ENCODE measurements around the gene FNDC3B. TPM values are rescaled to one million over a fixed set of nuclear protein-coding genes. Genes with fewer than 3 reads are reported as not detected.

FNDC3B gene
- total and polyA plus RNA-seq, 2 of the 8 experiments (the other 6 are each of a cell fraction or from before 2014, with no cell fraction given), result 14.1 to 44.4 TPM

DNA sequence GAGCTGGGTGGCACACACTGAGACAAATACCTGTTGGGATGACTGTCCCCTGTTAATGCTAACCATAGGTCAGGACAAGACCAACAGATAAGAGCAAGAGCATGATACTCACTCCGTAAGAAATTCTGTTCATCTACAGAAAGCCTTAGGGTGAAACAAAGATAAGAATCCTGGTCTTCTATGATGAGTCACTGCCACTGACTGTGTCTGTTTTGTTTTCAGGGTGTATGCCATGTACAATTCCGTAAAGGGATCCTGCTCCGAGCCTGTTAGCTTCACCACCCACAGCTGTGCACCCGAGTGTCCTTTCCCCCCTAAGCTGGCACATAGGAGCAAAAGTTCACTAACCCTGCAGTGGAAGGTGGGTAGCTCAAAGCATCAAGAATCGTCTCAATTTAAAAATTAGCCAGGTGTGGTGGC, 267.8 kb downstream of the FNDC3B start:
- Histone ChIP-seq H2AFZ (ENCODE audit: low read length) (no peak overlapping the region), H3K18ac (ENCODE audit: extremely low read depth, low read length) (no peak overlapping the region), H4K20me1 (replicated peaks in 1 of 2; ENCODE audit: control insufficient read depth in 1 of 2, insufficient read depth in 2 of 2, low read length in 2 of 2) (peaks cover 0 to 2% of the 10 kb centered on the region in 2 experiments), H3K23ac (ENCODE audit: insufficient read length) (no peak overlapping the region), H3K14ac (ENCODE audit: insufficient read length) (no peak overlapping the region), H2BK20ac (ENCODE audit: low read length) (no peak overlapping the region), H3K27ac (ENCODE audit: low read depth, low read length) (no peak overlapping the region), H3K4ac (replicated peaks; ENCODE audit: insufficient read length, low read depth, low read length) (no peak overlapping the region), H3K23me2 (ENCODE audit: low read depth, low read length) (no peaks in the 10 kb centered on the region), H2AK5ac (ENCODE audit: low read depth, low read length) (no peak overlapping the region), H3K9me3 (ENCODE audit: insufficient read depth in 2 of 2, low read depth in 1 of 2, low read length in 1 of 2) (no peaks in the 10 kb centered on the region), H3K4me2 (ENCODE audit: insufficient read depth in 1 of 2, low read depth in 2 of 2, low read length in 2 of 2) (no peak overlapping the region), H2BK5ac (ENCODE audit: low read depth, low read length) (no peak overlapping the region), H4K91ac (replicated peaks; ENCODE audit: insufficient read length, low read length) (no peak overlapping the region), H3K36me3 (ENCODE audit: control insufficient read depth in 2 of 4, insufficient read depth in 4 of 4, low read length in 3 of 4) (peaks cover 2 to 25% (median 11%) of the 10 kb centered on the region in 4 experiments; a peak in 6 of 8 replicates), H4K5ac (ENCODE audit: insufficient read length, low read depth, low read length) (no peak overlapping the region), H3K56ac (replicated peaks; ENCODE audit: insufficient read length, low read depth, low read length) (no peak overlapping the region), H4K8ac (ENCODE audit: extremely low read depth, insufficient read depth, low read length) (no peak overlapping the region), H2BK12ac (ENCODE audit: low read depth, low read length) (no peak overlapping the region), H3K79me2 (ENCODE audit: control insufficient read depth in 1 of 2, insufficient read depth in 2 of 2, low read length in 2 of 2) (no peaks in the 10 kb centered on the region), H2BK120ac (replicated peaks; ENCODE audit: low read depth, low read length) (no peak overlapping the region), H3K4me3 (ENCODE audit: extremely low read depth in 1 of 4, insufficient read depth in 2 of 4, low read depth in 3 of 4, low read length in 4 of 4) (no peak overlapping the region), H3K9ac (replicated peaks in 1 of 4; ENCODE audit: extremely low read depth in 1 of 4, low read depth in 3 of 4, low read length in 3 of 4) (no peak overlapping the region), H2BK15ac (ENCODE audit: low read length) (no peak overlapping the region), H3K4me1 (replicated peaks in 1 of 4; ENCODE audit: control insufficient read depth in 3 of 4, insufficient read depth in 4 of 4, low read length in 3 of 4) (peaks cover 0 to 2% (median 0%) of the 10 kb centered on the region in 4 experiments; a peak in 1 of 7 replicates), H3K27me3 (replicated peaks in 1 of 4; ENCODE audit: control insufficient read depth in 3 of 4, extremely low read depth in 1 of 4, insufficient read depth in 3 of 4, low read length in 3 of 4) (no peaks in the 10 kb centered on the region), H3K79me1 (ENCODE audit: low read depth, low read length) (no peaks in the 10 kb centered on the region)
- DNase-seq (ENCODE audit: low read depth in 1 of 2, low spot score in 2 of 2) (no peak), FAIRE-seq (no peak)
- CTCF ChIA-PET (ENCODE audit: partially characterized antibody), result interaction anchor here (0.8 to 2.0 kb wide), 7 partner anchors 11 to 154 kb away, joined by 3 to 8 read pairs (median 3); no protein-coding TSS in a partner anchor
- WGBS, 2 experiments (ENCODE audit: extremely low coverage in 1 of 2, insufficient coverage in 1 of 2, insufficient read length in 1 of 2, insufficient replicate concordance in 2 of 2, low coverage in 1 of 2, low lambda C conversion rate in 2 of 2, missing lambda C conversion rate in 1 of 2), result 80% methylated on average over 5 of the region's 5 CpGs; no CpG with 5 or more reads in 1 of the 2 experiments
- POLR2A ChIA-PET (ENCODE audit: partially characterized antibody), result no interaction called here
- no peak for TF ChIP-seq KDM5A (IDR thresholded peaks at IDR 0.05; ENCODE audit: low read length)
- no peak for TF ChIP-seq SRF (IDR thresholded peaks at IDR 0.05; ENCODE audit: low read depth, low read length)
- TF ChIP-seq CEBPB (IDR thresholded peaks at IDR 0.05; ENCODE audit: low read depth, low read length), result no peak
- TF ChIP-seq CREB1 (IDR thresholded peaks at IDR 0.05), result no peak
- TF ChIP-seq POLR2AphosphoS5 (IDR thresholded peaks at IDR 0.05; ENCODE audit: low read depth, low read length), result no peak
- TF ChIP-seq CBX8 (IDR thresholded peaks at IDR 0.05; ENCODE audit: borderline replicate concordance, low read depth, low read length), result no peak
- TF ChIP-seq HDAC6 (IDR thresholded peaks at IDR 0.05; ENCODE audit: low read depth, low read length), result no peak
- TF ChIP-seq JUND (IDR thresholded peaks at IDR 0.05; ENCODE audit: low read length), result no peak
- TF ChIP-seq PHF8 (conservative IDR thresholded peaks at IDR 0.05; ENCODE audit: low read depth, low read length), result no peak
- TF ChIP-seq GABPA (IDR thresholded peaks at IDR 0.05; ENCODE audit: borderline replicate concordance, insufficient read depth, low read length), result no peak
- TF ChIP-seq CHD1 (IDR thresholded peaks at IDR 0.05; ENCODE audit: low read depth, low read length), result no peak
